Measurements from ENCODE around the gene TAGAP. TPM values are rescaled to one million over a fixed set of nuclear protein-coding genes. Genes with fewer than 3 reads are reported as not detected.

Gene TAGAP
- total and polyA plus RNA-seq, 4 donors: 0.56 to 2.0 (median 1.1) TPM

DNA sequence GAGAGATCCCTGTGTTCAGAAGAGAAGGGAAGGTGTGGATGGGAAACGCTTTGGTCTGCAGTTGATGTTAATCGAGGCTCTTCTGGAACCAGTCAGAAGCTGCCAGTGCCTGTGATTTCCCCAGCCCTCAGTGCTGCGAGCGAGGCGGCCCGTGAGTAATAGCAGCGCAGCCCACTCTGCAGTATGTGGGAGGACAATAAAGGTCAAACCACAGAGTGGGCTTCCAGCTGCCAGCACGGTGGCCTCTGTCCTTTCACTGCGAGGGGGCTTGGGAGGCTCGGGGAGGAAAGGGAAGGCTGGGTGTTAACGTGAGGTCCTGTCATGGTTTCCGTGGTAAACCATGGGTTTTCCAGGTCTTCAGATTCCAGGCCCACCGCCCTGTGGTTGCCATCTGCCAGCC, 32.3 kb upstream of the TAGAP start (continued):
- TF ChIP-seq, protein P1, sequence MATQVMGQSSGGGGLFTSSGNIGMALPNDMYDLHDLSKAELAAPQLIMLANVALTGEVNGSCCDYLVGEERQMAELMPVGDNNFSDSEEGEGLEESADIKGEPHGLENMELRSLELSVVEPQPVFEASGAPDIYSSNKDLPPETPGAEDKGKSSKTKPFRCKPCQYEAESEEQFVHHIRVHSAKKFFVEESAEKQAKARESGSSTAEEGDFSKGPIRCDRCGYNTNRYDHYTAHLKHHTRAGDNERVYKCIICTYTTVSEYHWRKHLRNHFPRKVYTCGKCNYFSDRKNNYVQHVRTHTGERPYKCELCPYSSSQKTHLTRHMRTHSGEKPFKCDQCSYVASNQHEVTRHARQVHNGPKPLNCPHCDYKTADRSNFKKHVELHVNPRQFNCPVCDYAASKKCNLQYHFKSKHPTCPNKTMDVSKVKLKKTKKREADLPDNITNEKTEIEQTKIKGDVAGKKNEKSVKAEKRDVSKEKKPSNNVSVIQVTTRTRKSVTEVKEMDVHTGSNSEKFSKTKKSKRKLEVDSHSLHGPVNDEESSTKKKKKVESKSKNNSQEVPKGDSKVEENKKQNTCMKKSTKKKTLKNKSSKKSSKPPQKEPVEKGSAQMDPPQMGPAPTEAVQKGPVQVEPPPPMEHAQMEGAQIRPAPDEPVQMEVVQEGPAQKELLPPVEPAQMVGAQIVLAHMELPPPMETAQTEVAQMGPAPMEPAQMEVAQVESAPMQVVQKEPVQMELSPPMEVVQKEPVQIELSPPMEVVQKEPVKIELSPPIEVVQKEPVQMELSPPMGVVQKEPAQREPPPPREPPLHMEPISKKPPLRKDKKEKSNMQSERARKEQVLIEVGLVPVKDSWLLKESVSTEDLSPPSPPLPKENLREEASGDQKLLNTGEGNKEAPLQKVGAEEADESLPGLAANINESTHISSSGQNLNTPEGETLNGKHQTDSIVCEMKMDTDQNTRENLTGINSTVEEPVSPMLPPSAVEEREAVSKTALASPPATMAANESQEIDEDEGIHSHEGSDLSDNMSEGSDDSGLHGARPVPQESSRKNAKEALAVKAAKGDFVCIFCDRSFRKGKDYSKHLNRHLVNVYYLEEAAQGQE (IDR thresholded peaks at IDR 0.05): no peak
- no peak for TF ChIP-seq YY1 (IDR thresholded peaks at IDR 0.05)

DNA sequence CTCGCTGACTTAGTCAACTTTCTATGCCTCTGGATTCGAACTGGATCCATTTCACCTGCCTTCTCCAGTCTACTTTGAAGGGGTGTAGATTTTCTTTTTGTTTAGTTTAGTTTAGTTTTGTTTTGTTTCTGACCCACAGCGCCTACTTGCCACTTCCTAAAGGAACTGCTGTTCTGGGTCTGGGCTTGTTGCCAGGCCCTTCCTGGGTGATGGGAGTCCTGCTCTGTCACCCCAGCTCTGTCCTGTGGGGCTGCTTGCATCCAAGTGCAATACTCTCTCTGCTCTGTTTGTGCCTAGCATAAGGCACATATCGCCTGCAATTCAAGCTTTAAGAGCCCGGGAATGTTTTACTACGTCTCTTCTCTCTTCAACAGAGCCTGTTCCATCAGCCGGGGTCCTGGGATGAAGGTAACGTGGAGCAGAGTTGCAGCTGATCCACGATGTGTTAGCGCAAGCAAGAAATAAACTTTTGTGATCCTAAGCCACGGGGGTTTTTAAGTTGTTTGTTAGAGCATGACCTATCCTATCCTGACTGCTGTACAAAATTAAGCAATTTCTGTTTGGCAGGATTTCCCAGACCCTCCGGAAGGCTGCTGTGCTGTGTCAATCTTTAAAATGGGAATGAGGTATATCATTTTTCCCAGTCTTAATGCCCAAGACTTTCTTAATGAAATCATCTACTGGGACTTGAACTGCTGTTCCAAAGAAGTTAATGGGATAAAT, 30.9 kb upstream of the TAGAP start:
- H3K9ac ChIP-seq (ENCODE audit: low read depth in 1 of 2, low read length in 2 of 2): no peak overlapping the region
- H3K36me3 ChIP-seq (ENCODE audit: control insufficient read depth in 4 of 4, insufficient read depth in 3 of 4, low read depth in 1 of 4, low read length in 3 of 4): no peaks in the 10 kb centered on the region
- H3K4me1 ChIP-seq (ENCODE audit: control insufficient read depth in 4 of 4, insufficient read depth in 4 of 4, low read length in 3 of 4): no peaks in the 10 kb centered on the region
- no peak overlapping the region for H3K4me3 ChIP-seq (ENCODE audit: low read depth in 1 of 3, low read length in 3 of 3)
- WGBS: 71% methylated on average over 12 of the region's 12 CpGs
- TF ChIP-seq HNF4A (conservative IDR thresholded peaks at IDR 0.05) (no peak), TAF1 (conservative IDR thresholded peaks at IDR 0.05) (no peak), EGR1 (IDR thresholded peaks at IDR 0.05; ENCODE audit: low read depth in 2 of 2) (no peak), NR2F2 (IDR thresholded peaks at IDR 0.05) (no peak), HNF4G (IDR thresholded peaks at IDR 0.05) (no peak), RXRA (IDR thresholded peaks at IDR 0.05) (no peak), GABPA (IDR thresholded peaks at IDR 0.05 in 1 of 2, conservative IDR thresholded peaks at IDR 0.05 in 1 of 2) (no peak), FOXA1 (IDR thresholded peaks at IDR 0.05) (no peak), YY1 (IDR thresholded peaks at IDR 0.05) (no peak), RAD21 (IDR thresholded peaks at IDR 0.05) (no peak), FOXA2 (IDR thresholded peaks at IDR 0.05) (no peak), JUND (IDR thresholded peaks at IDR 0.05) (no peak), SP1 (IDR thresholded peaks at IDR 0.05) (no peak)
- TF ChIP-seq, protein P2, sequence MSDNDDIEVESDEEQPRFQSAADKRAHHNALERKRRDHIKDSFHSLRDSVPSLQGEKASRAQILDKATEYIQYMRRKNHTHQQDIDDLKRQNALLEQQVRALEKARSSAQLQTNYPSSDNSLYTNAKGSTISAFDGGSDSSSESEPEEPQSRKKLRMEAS (IDR thresholded peaks at IDR 0.05): no peak
- TF ChIP-seq, protein P3, sequence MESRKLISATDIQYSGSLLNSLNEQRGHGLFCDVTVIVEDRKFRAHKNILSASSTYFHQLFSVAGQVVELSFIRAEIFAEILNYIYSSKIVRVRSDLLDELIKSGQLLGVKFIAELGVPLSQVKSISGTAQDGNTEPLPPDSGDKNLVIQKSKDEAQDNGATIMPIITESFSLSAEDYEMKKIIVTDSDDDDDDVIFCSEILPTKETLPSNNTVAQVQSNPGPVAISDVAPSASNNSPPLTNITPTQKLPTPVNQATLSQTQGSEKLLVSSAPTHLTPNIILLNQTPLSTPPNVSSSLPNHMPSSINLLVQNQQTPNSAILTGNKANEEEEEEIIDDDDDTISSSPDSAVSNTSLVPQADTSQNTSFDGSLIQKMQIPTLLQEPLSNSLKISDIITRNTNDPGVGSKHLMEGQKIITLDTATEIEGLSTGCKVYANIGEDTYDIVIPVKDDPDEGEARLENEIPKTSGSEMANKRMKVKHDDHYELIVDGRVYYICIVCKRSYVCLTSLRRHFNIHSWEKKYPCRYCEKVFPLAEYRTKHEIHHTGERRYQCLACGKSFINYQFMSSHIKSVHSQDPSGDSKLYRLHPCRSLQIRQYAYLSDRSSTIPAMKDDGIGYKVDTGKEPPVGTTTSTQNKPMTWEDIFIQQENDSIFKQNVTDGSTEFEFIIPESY (IDR thresholded peaks at IDR 0.05): no peak
- TF ChIP-seq, protein P4, sequence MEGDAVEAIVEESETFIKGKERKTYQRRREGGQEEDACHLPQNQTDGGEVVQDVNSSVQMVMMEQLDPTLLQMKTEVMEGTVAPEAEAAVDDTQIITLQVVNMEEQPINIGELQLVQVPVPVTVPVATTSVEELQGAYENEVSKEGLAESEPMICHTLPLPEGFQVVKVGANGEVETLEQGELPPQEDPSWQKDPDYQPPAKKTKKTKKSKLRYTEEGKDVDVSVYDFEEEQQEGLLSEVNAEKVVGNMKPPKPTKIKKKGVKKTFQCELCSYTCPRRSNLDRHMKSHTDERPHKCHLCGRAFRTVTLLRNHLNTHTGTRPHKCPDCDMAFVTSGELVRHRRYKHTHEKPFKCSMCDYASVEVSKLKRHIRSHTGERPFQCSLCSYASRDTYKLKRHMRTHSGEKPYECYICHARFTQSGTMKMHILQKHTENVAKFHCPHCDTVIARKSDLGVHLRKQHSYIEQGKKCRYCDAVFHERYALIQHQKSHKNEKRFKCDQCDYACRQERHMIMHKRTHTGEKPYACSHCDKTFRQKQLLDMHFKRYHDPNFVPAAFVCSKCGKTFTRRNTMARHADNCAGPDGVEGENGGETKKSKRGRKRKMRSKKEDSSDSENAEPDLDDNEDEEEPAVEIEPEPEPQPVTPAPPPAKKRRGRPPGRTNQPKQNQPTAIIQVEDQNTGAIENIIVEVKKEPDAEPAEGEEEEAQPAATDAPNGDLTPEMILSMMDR (IDR thresholded peaks at IDR 0.05; ENCODE audit: low read depth, low read length, missing input control): no peak
- TF ChIP-seq, protein P5, sequence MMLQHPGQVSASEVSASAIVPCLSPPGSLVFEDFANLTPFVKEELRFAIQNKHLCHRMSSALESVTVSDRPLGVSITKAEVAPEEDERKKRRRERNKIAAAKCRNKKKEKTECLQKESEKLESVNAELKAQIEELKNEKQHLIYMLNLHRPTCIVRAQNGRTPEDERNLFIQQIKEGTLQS (IDR thresholded peaks at IDR 0.05): no peak
- TF ChIP-seq, protein P1 (IDR thresholded peaks at IDR 0.05): no peak
- no peak for DNase-seq (ENCODE audit: low spot score)
- peaks cover 0 to 10% (median 1%) of the 10 kb centered on the region in 4 donors for H3K27me3 ChIP-seq (ENCODE audit: control insufficient read depth in 4 of 4, insufficient read depth in 4 of 4, low read length in 3 of 4)
- no peak overlapping the region for H3K27ac ChIP-seq (ENCODE audit: low read depth in 1 of 2, low read length in 2 of 2)
- H3K9me3 ChIP-seq (ENCODE audit: control insufficient read depth in 4 of 4, low read length in 3 of 4): no peaks in the 10 kb centered on the region
